ENCODE results near the gene PSMD7.

Gene PSMD7

GRCh38 chr16:74257061-74257460, 39.6 kb upstream of the PSMD7 start:
- in situ Hi-C loops (cut with HindIII; ENCODE audit: low pct_ligation_motif_present, low sequenced_read_pairs): no loop called here
- no peak for TF ChIP-seq CTCF (IDR thresholded peaks at IDR 0.05; ENCODE audit: low read depth, low read length, missing control alignments)
- DNase-seq: no peak

GRCh38 chr16:74261068-74261467, 35.5 kb upstream of the PSMD7 start:
- no peak for DNase-seq
- no peaks in the 10 kb centered on the region for H3K27me3 ChIP-seq (replicated peaks)
- in situ Hi-C loops (cut with HindIII; ENCODE audit: low pct_ligation_motif_present, low sequenced_read_pairs): no loop called here
- H3K4me3 ChIP-seq (ENCODE audit: low read depth, low read length): no peak overlapping the region
- H3K36me3 ChIP-seq (replicated peaks): no peaks in the 10 kb centered on the region
- H3K27ac ChIP-seq: no peak overlapping the region
- TF ChIP-seq CTCF (IDR thresholded peaks at IDR 0.05; ENCODE audit: low read depth, low read length, missing control alignments): no peak

More at GRCh38 chr16:74257061-74257460, 39.6 kb upstream of the PSMD7 start:
- no peak overlapping the region for H3K27ac ChIP-seq
- no peaks in the 10 kb centered on the region for H3K36me3 ChIP-seq (replicated peaks)
- no peak overlapping the region for H3K4me3 ChIP-seq (ENCODE audit: low read depth, low read length)
- no peaks in the 10 kb centered on the region for H3K27me3 ChIP-seq (replicated peaks)

GRCh38 chr16:74264811-74265210, 31.8 kb upstream of the PSMD7 start:
- H3K27ac ChIP-seq: no peak overlapping the region
- no peaks in the 10 kb centered on the region for H3K36me3 ChIP-seq (replicated peaks)
- in situ Hi-C loops (cut with HindIII; ENCODE audit: low pct_ligation_motif_present, low sequenced_read_pairs): no loop called here
- no peak for TF ChIP-seq CTCF (IDR thresholded peaks at IDR 0.05; ENCODE audit: low read depth, low read length, missing control alignments)
- peaks cover 2% of the 10 kb centered on the region for H3K27me3 ChIP-seq (replicated peaks)
- H3K4me3 ChIP-seq (ENCODE audit: low read depth, low read length): no peak overlapping the region
- no peak for DNase-seq

GRCh38 chr16:74268372-74268782, 28.2 kb upstream of the PSMD7 start:
- in situ Hi-C loops (cut with HindIII; ENCODE audit: low pct_ligation_motif_present, low sequenced_read_pairs): no loop called here

GRCh38 chr16:74271872-74272271, 24.7 kb upstream of the PSMD7 start:
- Histone ChIP-seq H3K27ac (no peak overlapping the region), H3K36me3 (replicated peaks) (no peaks in the 10 kb centered on the region), H3K27me3 (replicated peaks) (peaks cover 2% of the 10 kb centered on the region), H3K4me3 (ENCODE audit: low read depth, low read length) (no peak overlapping the region)
- peak; percentile 9 for DNase-seq
- in situ Hi-C loops (cut with HindIII; ENCODE audit: low pct_ligation_motif_present, low sequenced_read_pairs): no loop called here
- TF ChIP-seq CTCF (IDR thresholded peaks at IDR 0.05; ENCODE audit: low read depth, low read length, missing control alignments): no peak

More at GRCh38 chr16:74268372-74268782, 28.2 kb upstream of the PSMD7 start:
- Histone ChIP-seq H3K36me3 (replicated peaks) (no peaks in the 10 kb centered on the region), H3K27me3 (replicated peaks) (peaks cover 2% of the 10 kb centered on the region), H3K27ac (no peak overlapping the region), H3K4me3 (ENCODE audit: low read depth, low read length) (no peak overlapping the region)
- no peak for DNase-seq
- no peak for TF ChIP-seq CTCF (IDR thresholded peaks at IDR 0.05; ENCODE audit: low read depth, low read length, missing control alignments)

GRCh38 chr16:74275031-74275636, 21.5 kb upstream of the PSMD7 start:
- in situ Hi-C loops (cut with HindIII; ENCODE audit: low pct_ligation_motif_present, low sequenced_read_pairs): no loop called here
- Histone ChIP-seq H3K27me3 (replicated peaks) (no peaks in the 10 kb centered on the region), H3K4me3 (ENCODE audit: low read depth, low read length) (no peak overlapping the region), H3K27ac (no peak overlapping the region), H3K36me3 (replicated peaks) (no peaks in the 10 kb centered on the region)
- peak; percentile 60 for TF ChIP-seq CTCF (IDR thresholded peaks at IDR 0.05; ENCODE audit: low read depth, low read length, missing control alignments)
- DNase-seq: no peak
